ENCODE data around the gene C1orf56. TPM values are rescaled to one million over a fixed set of nuclear protein-coding genes. Genes with fewer than 3 reads are reported as not detected.

Gene C1orf56
- polyA plus RNA-seq, 4 donors, result 0.67 to 7.3 (median 3.7) TPM

DNA sequence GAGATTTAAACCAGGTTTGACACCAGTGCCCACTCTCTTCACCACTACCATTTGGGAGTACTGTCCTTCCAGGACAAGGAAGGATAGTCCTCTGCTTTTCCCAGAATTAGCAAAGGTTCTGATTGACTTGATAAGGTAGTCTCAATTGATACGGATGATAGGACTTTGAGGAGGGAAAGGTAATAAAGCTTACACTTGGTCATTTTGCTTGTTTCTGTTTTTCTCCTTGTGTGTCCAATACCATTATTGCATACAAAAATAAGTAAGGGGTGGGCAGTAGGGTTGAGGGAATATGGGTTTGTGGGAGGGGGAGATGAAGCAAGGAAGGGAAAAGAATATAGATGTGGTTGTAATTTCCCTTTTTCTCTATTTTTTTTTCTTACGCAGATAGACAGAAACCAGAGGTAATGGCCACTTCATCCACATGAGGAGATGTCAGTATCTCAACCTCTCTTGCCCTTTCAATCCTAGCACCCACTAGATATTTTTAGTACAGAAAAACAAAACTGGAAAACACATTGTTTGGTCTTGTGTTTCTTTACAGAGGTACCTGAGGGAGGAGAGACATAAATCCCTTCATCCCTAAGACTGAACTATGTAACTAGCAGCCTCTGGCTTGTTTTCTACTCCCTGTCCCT, 2.6 kb downstream of the C1orf56 start:
- Histone ChIP-seq H3K9me3 (ENCODE audit: control insufficient read depth in 2 of 2, insufficient read depth in 1 of 2, low read depth in 1 of 2, low read length in 1 of 2) (no peaks in the 10 kb centered on the region), H3K27me3 (ENCODE audit: control insufficient read depth in 3 of 3, insufficient read depth in 3 of 3, low read length in 3 of 3) (no peaks in the 10 kb centered on the region), H3K4me1 (ENCODE audit: control insufficient read depth in 3 of 3, insufficient read depth in 2 of 3, low read depth in 1 of 3, low read length in 2 of 3) (peaks cover 0 to 10% (median 2%) of the 10 kb centered on the region in 3 donors), H3K4me3 (ENCODE audit: low read depth in 1 of 3, low read length in 3 of 3) (no peak overlapping the region), H3K27ac (ENCODE audit: low read depth in 1 of 3, low read length in 2 of 3) (peak overlapping the region in 1 of 3 donors; percentile 8), H3K36me3 (ENCODE audit: control insufficient read depth in 3 of 3, insufficient read depth in 2 of 3, low read depth in 1 of 3, low read length in 3 of 3) (peaks cover 14 to 30% (median 22%) of the 10 kb centered on the region in 3 donors)
- no peak for FAIRE-seq
- WGBS, 3 donors, result 85 to 86% (median 85%) methylated on average over 2 of the region's 2 CpGs
- DNase-seq, result no peak

DNA sequence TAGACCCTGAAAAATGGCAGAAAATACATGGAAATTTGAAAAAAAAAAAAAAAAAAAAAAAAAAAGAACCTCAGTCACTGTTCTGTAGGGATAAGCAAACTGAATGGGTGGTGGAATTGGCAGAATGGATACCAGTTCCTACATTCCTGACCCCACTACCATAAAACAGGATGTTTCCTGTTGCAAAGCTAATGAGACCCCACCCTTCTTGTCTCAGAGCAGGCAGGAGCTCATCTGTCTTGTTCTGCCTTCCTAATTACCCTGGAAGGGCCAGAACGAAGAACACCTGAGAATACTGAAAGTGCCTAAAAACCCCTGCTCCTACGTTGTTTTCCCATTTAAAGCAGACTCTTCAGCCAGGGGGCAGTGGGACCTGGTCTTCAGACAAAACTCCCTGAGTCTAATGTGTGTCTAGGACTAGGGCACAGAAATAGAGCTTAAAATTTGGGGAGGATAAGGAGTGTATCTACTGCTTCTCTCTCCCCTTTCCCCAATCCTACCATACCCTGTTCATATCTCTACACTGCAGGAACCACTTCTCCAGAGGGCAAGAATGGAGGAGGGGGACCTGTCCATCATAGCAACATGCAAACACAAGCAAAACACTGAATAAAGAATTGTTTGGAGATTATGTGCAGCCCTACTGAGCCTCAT, 3.9 kb downstream of the C1orf56 start:
- WGBS, 3 donors, result 69 to 85% (median 81%) methylated on average over 2 of the region's 2 CpGs
- Histone ChIP-seq H3K27ac (ENCODE audit: low read depth in 1 of 3, low read length in 2 of 3) (no peak overlapping the region), H3K4me3 (ENCODE audit: low read depth in 1 of 3, low read length in 3 of 3) (no peak overlapping the region), H3K36me3 (ENCODE audit: control insufficient read depth in 3 of 3, insufficient read depth in 2 of 3, low read depth in 1 of 3, low read length in 3 of 3) (peaks cover 14 to 37% (median 22%) of the 10 kb centered on the region in 3 donors), H3K27me3 (ENCODE audit: control insufficient read depth in 3 of 3, insufficient read depth in 3 of 3, low read length in 3 of 3) (no peaks in the 10 kb centered on the region), H3K4me1 (ENCODE audit: control insufficient read depth in 3 of 3, insufficient read depth in 2 of 3, low read depth in 1 of 3, low read length in 2 of 3) (peaks cover 2 to 21% (median 5%) of the 10 kb centered on the region in 3 donors), H3K9me3 (ENCODE audit: control insufficient read depth in 2 of 2, insufficient read depth in 1 of 2, low read depth in 1 of 2, low read length in 1 of 2) (no peaks in the 10 kb centered on the region)
- DNase-seq (no peak), FAIRE-seq (no peak)

- no peak for DNase-seq
Measured at GRCh38 chr1:151054971-151055547, 7.5 kb downstream of the C1orf56 start.

GRCh38 chr1:151055581-151055980, 8.0 kb downstream of the C1orf56 start:
- peak overlapping the region in 1 of 3 donors; percentile 3 for H3K4me3 ChIP-seq (ENCODE audit: low read depth in 1 of 3, low read length in 3 of 3)
- no peaks in the 10 kb centered on the region for H3K9me3 ChIP-seq (ENCODE audit: control insufficient read depth in 2 of 2, insufficient read depth in 1 of 2, low read depth in 1 of 2, low read length in 1 of 2)
- FAIRE-seq (no peak), DNase-seq (no peak)
- H3K36me3 ChIP-seq (ENCODE audit: control insufficient read depth in 3 of 3, insufficient read depth in 2 of 3, low read depth in 1 of 3, low read length in 3 of 3), result peaks cover 14 to 40% (median 22%) of the 10 kb centered on the region in 3 donors
- 39 to 87% (median 42%) methylated on average over 1 to 2 of the region's 2 CpGs for WGBS, 3 donors
- peaks cover 3 to 29% (median 7%) of the 10 kb centered on the region in 3 donors for H3K4me1 ChIP-seq (ENCODE audit: control insufficient read depth in 3 of 3, insufficient read depth in 2 of 3, low read depth in 1 of 3, low read length in 2 of 3)
- H3K27ac ChIP-seq (ENCODE audit: low read depth in 1 of 3, low read length in 2 of 3), result peak overlapping the region; percentile 22 to 99 (median 71)
- no peaks in the 10 kb centered on the region for H3K27me3 ChIP-seq (ENCODE audit: control insufficient read depth in 3 of 3, insufficient read depth in 3 of 3, low read length in 3 of 3)

More at GRCh38 chr1:151054971-151055547, 7.5 kb downstream of the C1orf56 start:
- no peak overlapping the region for H3K4me3 ChIP-seq (ENCODE audit: low read depth in 1 of 3, low read length in 3 of 3)
- peaks cover 3 to 29% (median 7%) of the 10 kb centered on the region in 3 donors for H3K4me1 ChIP-seq (ENCODE audit: control insufficient read depth in 3 of 3, insufficient read depth in 2 of 3, low read depth in 1 of 3, low read length in 2 of 3)
- H3K36me3 ChIP-seq (ENCODE audit: control insufficient read depth in 3 of 3, insufficient read depth in 2 of 3, low read depth in 1 of 3, low read length in 3 of 3), result peaks cover 14 to 40% (median 22%) of the 10 kb centered on the region in 3 donors
- H3K9me3 ChIP-seq (ENCODE audit: control insufficient read depth in 2 of 2, insufficient read depth in 1 of 2, low read depth in 1 of 2, low read length in 1 of 2), result no peaks in the 10 kb centered on the region
- WGBS, 3 donors, result 88 to 95% (median 93%) methylated on average over 4 of the region's 4 CpGs
- peak overlapping the region in 2 of 3 donors; percentile 71 to 99 for H3K27ac ChIP-seq (ENCODE audit: low read depth in 1 of 3, low read length in 2 of 3)
- FAIRE-seq, result no peak
- no peaks in the 10 kb centered on the region for H3K27me3 ChIP-seq (ENCODE audit: control insufficient read depth in 3 of 3, insufficient read depth in 3 of 3, low read length in 3 of 3)

- peak in 1 of 2 donors; percentile 47 for DNase-seq
- FAIRE-seq, result no peak
- H3K27me3 ChIP-seq (ENCODE audit: control insufficient read depth in 3 of 3, insufficient read depth in 3 of 3, low read length in 3 of 3), result no peaks in the 10 kb centered on the region
- 39 to 50% (median 47%) methylated on average over 2 of the region's 2 CpGs for WGBS, 3 donors
- H3K4me1 ChIP-seq (ENCODE audit: control insufficient read depth in 3 of 3, insufficient read depth in 2 of 3, low read depth in 1 of 3, low read length in 2 of 3), result peaks cover 3 to 29% (median 7%) of the 10 kb centered on the region in 3 donors
- no peaks in the 10 kb centered on the region for H3K9me3 ChIP-seq (ENCODE audit: control insufficient read depth in 2 of 2, insufficient read depth in 1 of 2, low read depth in 1 of 2, low read length in 1 of 2)
- peak overlapping the region; percentile 50 to 99 (median 71) for H3K27ac ChIP-seq (ENCODE audit: low read depth in 1 of 3, low read length in 2 of 3)
- H3K36me3 ChIP-seq (ENCODE audit: control insufficient read depth in 3 of 3, insufficient read depth in 2 of 3, low read depth in 1 of 3, low read length in 3 of 3), result peaks cover 14 to 40% (median 22%) of the 10 kb centered on the region in 3 donors
- peak overlapping the region in 2 of 3 donors; percentile 3 to 14 for H3K4me3 ChIP-seq (ENCODE audit: low read depth in 1 of 3, low read length in 3 of 3)
Measured at GRCh38 chr1:151056149-151056548, 8.6 kb downstream of the C1orf56 start.

DNA sequence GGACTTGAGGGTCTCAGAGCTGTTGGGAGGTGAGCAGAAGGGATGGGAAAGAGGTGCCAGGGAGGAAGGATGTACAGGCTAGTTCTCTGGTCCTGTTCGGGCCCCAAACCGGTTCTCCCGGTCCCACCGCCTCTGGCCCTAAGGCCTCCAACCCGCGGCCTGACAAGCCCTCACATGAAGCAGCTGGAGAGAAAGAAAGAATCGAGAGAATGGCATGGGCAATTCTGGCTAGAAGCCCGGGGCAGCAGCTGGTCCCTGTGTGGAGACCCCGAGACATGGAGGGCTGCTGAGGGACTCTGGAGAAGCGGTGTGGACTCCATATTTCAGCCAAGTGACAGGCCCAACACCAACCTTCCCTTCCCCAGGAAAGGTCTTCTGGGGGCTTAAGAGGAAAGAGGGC, 11.1 kb downstream of the C1orf56 start:
- DNase-seq (peak; percentile 36 to 78), FAIRE-seq (no peak)
- WGBS, 3 donors, result 1 to 2% (median 1%) methylated on average over 9 to 10 of the region's 10 CpGs
- peak overlapping the region; percentile 74 to 98 (median 83) for H3K4me3 ChIP-seq (ENCODE audit: low read depth in 1 of 3, low read length in 3 of 3)
- no peaks in the 10 kb centered on the region for H3K27me3 ChIP-seq (ENCODE audit: control insufficient read depth in 3 of 3, insufficient read depth in 3 of 3, low read length in 3 of 3)
- H3K9me3 ChIP-seq (ENCODE audit: control insufficient read depth in 2 of 2, insufficient read depth in 1 of 2, low read depth in 1 of 2, low read length in 1 of 2), result no peaks in the 10 kb centered on the region
- peak overlapping the region; percentile 60 to 99 (median 88) for H3K27ac ChIP-seq (ENCODE audit: low read depth in 1 of 3, low read length in 2 of 3)
- H3K4me1 ChIP-seq (ENCODE audit: control insufficient read depth in 3 of 3, insufficient read depth in 2 of 3, low read depth in 1 of 3, low read length in 2 of 3), result peaks cover 3 to 29% (median 7%) of the 10 kb centered on the region in 3 donors
- H3K36me3 ChIP-seq (ENCODE audit: control insufficient read depth in 3 of 3, insufficient read depth in 2 of 3, low read depth in 1 of 3, low read length in 3 of 3), result peaks cover 11 to 25% (median 11%) of the 10 kb centered on the region in 3 donors

DNA sequence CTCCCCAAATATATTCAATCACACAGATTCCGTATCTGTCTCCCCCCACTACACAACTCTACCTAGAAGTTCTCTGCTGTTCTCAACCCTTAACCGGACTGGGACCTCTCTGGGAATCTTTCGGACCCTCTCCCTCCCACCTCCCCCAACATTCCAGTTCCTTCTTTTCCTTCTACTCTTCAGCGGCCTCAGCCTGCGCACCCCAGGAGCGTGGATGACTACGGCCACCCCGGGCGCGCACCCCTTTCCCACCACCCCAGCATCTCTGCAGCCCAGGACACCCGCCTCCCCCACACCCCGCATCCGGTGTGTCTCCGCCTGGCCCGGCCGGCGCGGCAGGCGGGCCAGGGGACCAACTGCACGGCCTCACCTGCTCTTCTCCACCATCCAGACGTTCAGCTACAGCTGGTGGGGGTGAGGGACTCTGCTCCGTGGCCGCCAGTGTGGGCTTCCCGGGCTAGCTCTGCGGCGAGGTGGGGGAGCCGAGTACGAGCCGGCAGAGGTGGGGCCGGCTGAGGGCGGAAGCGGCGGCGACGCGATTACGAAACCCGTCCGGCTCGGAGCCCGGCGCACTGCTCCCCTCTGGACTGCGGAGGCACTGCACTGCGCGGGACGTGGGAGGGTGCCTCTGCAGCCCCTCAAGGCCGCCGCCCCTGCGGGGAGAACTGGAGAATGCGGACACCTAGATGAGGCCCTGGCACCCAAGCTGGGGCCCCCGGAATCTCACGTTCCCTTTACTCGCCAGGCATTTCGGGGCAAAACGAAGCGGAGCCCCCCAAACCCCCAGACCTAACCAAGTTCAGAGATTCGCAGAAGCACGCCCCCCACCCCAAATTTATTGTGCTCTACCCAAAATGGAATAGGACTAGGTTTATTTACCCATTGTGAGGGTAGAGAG, 11.8 kb downstream of the C1orf56 start, which contains the start of gene CDC42SE1:
TSS of gene CDC42SE1 (minus strand) at position 514 of the 898 bp plus-strand sequence. CDS start 3,892 bp downstream, outside the sequence.
- 0% methylated on average over 48 to 58 of the region's 58 CpGs for WGBS, 3 donors
- Histone ChIP-seq H3K36me3 (ENCODE audit: control insufficient read depth in 3 of 3, insufficient read depth in 2 of 3, low read depth in 1 of 3, low read length in 3 of 3) (peaks cover 5 to 18% (median 5%) of the 10 kb centered on the region in 3 donors), H3K27me3 (ENCODE audit: control insufficient read depth in 3 of 3, insufficient read depth in 3 of 3, low read length in 3 of 3) (no peaks in the 10 kb centered on the region), H3K9me3 (ENCODE audit: control insufficient read depth in 2 of 2, insufficient read depth in 1 of 2, low read depth in 1 of 2, low read length in 1 of 2) (no peaks in the 10 kb centered on the region), H3K4me3 (ENCODE audit: low read depth in 1 of 3, low read length in 3 of 3) (peak within 1 kb of the TSS; percentile 74 to 98 (median 83)), H3K4me1 (ENCODE audit: control insufficient read depth in 3 of 3, insufficient read depth in 2 of 3, low read depth in 1 of 3, low read length in 2 of 3) (peaks cover 3 to 29% (median 7%) of the 10 kb centered on the region in 3 donors), H3K27ac (ENCODE audit: low read depth in 1 of 3, low read length in 2 of 3) (peak within 1 kb of the TSS; percentile 60 to 99 (median 88))
- FAIRE-seq (no peak), DNase-seq (peak; percentile 80 to 95)
